SK-N-MC (cell line): ENCODE results near the gene ERBB4.

Experiments used
- DNase-seq: peaks from one replicate; pipeline ENCODE4 v3.0.0-alpha.2; 2011; ENCODE audit warnings: low read depth, low spot score
- H3K27ac ChIP-seq: fragments of 200-600 bp; sonication (generic); 2 replicates; pipeline ENCODE4 v1.5.1; 2016; ENCODE audit warnings: mixed run types
- H3K36me3 ChIP-seq: fragments of 200-600 bp; sonication (generic); 2 replicates; pipeline ENCODE4 v1.6.1; 2017; ENCODE audit warnings: antibody characterized with exemption, low read length, mixed read lengths; ENCODE audit not compliant: insufficient read depth
- H3K4me3 ChIP-seq: fragments of 200-600 bp; sonication (generic); 2 replicates; pipeline ENCODE4 v1.5.1; 2016
- H3K9ac ChIP-seq: fragments of 200-600 bp; sonication (generic); 2 replicates; pipeline ENCODE4 v1.8.0; 2017; ENCODE audit warnings: mixed run types, mixed read lengths; ENCODE audit not compliant: insufficient read length
- H3K9me3 ChIP-seq: fragments of 200-600 bp; sonication (generic); 2 replicates; pipeline ENCODE4 v1.6.1; 2017; ENCODE audit warnings: low read depth, mild to moderate bottlenecking, antibody characterized with exemption, low read length, moderate library complexity, mixed read lengths
- EZH2 ChIP-seq: fragments of 200-600 bp; sonication (generic); IDR thresholded peaks from one replicate; pipeline ENCODE4 v1.6.1; 2017; ENCODE audit warnings: antibody characterized with exemption
- FOXP2 ChIP-seq: optimal IDR thresholded peaks from 2 replicates; pipeline ENCODE3; 2011; ENCODE audit warnings: mild to moderate bottlenecking, moderate library complexity; ENCODE audit not compliant: insufficient read depth; ENCODE audit errors: extremely low read length, control extremely low read depth
- POLR2AphosphoS5 ChIP-seq: IDR thresholded peaks from 2 replicates; pipeline ENCODE4 v1.6.1; 2012; ENCODE audit warnings: mild to moderate bottlenecking, low read depth, low read length, borderline replicate concordance

ERBB4 gene

GRCh38 chr2:211487733-211488132, 1050.9 kb downstream of the ERBB4 start:
- Histone ChIP-seq H3K36me3 (no peaks in the 10 kb centered on the region), H3K9me3 (no peaks in the 10 kb centered on the region), H3K27ac (no peak overlapping the region), H3K4me3 (no peak overlapping the region), H3K9ac (no peak overlapping the region)
- DNase-seq = no peak
- TF ChIP-seq EZH2 (no peak), FOXP2 (no peak), POLR2AphosphoS5 (no peak)

- Histone ChIP-seq H3K9me3 (no peaks in the 10 kb centered on the region), H3K9ac (no peak overlapping the region), H3K27ac (no peak overlapping the region), H3K36me3 (no peaks in the 10 kb centered on the region), H3K4me3 (no peak overlapping the region)
- TF ChIP-seq FOXP2 (no peak), POLR2AphosphoS5 (no peak), EZH2 (no peak)
- DNase-seq = no peak
Measured at GRCh38 chr2:211479536-211480150, 1059.0 kb downstream of the ERBB4 start.

- Histone ChIP-seq H3K9me3 (no peaks in the 10 kb centered on the region), H3K4me3 (no peak overlapping the region), H3K36me3 (no peaks in the 10 kb centered on the region), H3K9ac (no peak overlapping the region), H3K27ac (no peak overlapping the region)
- no peak for DNase-seq
- TF ChIP-seq POLR2AphosphoS5 = no peak
- no peak for TF ChIP-seq EZH2
- no peak for TF ChIP-seq FOXP2
Measured at GRCh38 chr2:211477537-211478275, 1060.9 kb downstream of the ERBB4 start.

- H3K9ac ChIP-seq = no peak overlapping the region
- no peak for DNase-seq
- H3K4me3 ChIP-seq = no peak overlapping the region
- TF ChIP-seq FOXP2 (no peak), EZH2 (no peak), POLR2AphosphoS5 (no peak)
- H3K9me3 ChIP-seq = no peaks in the 10 kb centered on the region
- H3K27ac ChIP-seq = no peak overlapping the region
- no peaks in the 10 kb centered on the region for H3K36me3 ChIP-seq
Measured at GRCh38 chr2:211473116-211473515, 1065.5 kb downstream of the ERBB4 start.

- DNase-seq = no peak
- no peak for TF ChIP-seq FOXP2
- no peak for TF ChIP-seq POLR2AphosphoS5
- TF ChIP-seq EZH2 = no peak
- Histone ChIP-seq H3K27ac (no peak overlapping the region), H3K9me3 (no peaks in the 10 kb centered on the region), H3K4me3 (no peak overlapping the region), H3K36me3 (no peaks in the 10 kb centered on the region), H3K9ac (no peak overlapping the region)
Measured at GRCh38 chr2:211469664-211470059, 1068.9 kb downstream of the ERBB4 start.

- TF ChIP-seq EZH2 (no peak), FOXP2 (no peak), POLR2AphosphoS5 (no peak)
- no peaks in the 10 kb centered on the region for H3K36me3 ChIP-seq
- H3K9me3 ChIP-seq = no peaks in the 10 kb centered on the region
- DNase-seq = no peak
- no peak overlapping the region for H3K9ac ChIP-seq
- no peak overlapping the region for H3K27ac ChIP-seq
- no peak overlapping the region for H3K4me3 ChIP-seq
Measured at GRCh38 chr2:211468877-211469663, 1069.5 kb downstream of the ERBB4 start.

GRCh38 chr2:211468217-211468616, 1070.4 kb downstream of the ERBB4 start:
- TF ChIP-seq EZH2 (no peak), FOXP2 (no peak), POLR2AphosphoS5 (no peak)
- H3K4me3 ChIP-seq = no peak overlapping the region
- no peaks in the 10 kb centered on the region for H3K9me3 ChIP-seq
- H3K9ac ChIP-seq = no peak overlapping the region
- H3K27ac ChIP-seq = no peak overlapping the region
- no peaks in the 10 kb centered on the region for H3K36me3 ChIP-seq
- no peak for DNase-seq

- DNase-seq = no peak
- Histone ChIP-seq H3K36me3 (no peaks in the 10 kb centered on the region), H3K27ac (no peak overlapping the region), H3K9me3 (no peaks in the 10 kb centered on the region), H3K4me3 (no peak overlapping the region), H3K9ac (no peak overlapping the region)
- TF ChIP-seq FOXP2 = no peak
- TF ChIP-seq POLR2AphosphoS5 = no peak
- TF ChIP-seq EZH2 = no peak
Measured at GRCh38 chr2:211463397-211463796, 1075.2 kb downstream of the ERBB4 start.
